Neuron (in vitro differentiated cells): ENCODE measurements around the gene CAMK1.

Source experiments
- H2AFZ ChIP-seq: one replicate; pipeline ENCODE4 v1.6.1; 2013; ENCODE audit warnings: low read depth, mild to moderate bottlenecking, inconsistent platforms, low read length, moderate library complexity
- H3K27me3 ChIP-seq: one replicate; pipeline ENCODE4 v1.6.1; 2013; ENCODE audit warnings: low read length; ENCODE audit not compliant: insufficient read depth
- H3K36me3 ChIP-seq: one replicate; pipeline ENCODE4 v1.6.1; 2013; ENCODE audit warnings: low read length; ENCODE audit not compliant: insufficient read depth
- H3K4me1 ChIP-seq: one replicate; pipeline ENCODE4 v1.6.1; 2013; ENCODE audit warnings: low read length; ENCODE audit not compliant: insufficient read depth
- H3K4me3 ChIP-seq: 2 replicates; pipeline ENCODE4 v1.5.1; 2013; ENCODE audit warnings: mild to moderate bottlenecking, low read length, moderate library complexity
- H3K9me3 ChIP-seq: one replicate; pipeline ENCODE4 v1.6.1; 2013; ENCODE audit warnings: low read length

CAMK1 gene

GRCh38 chr3:9717563-9717962 is 52.2 kb downstream of the CAMK1 start:
- H3K36me3 ChIP-seq: no peaks in the 10 kb centered on the region
- peaks cover 11% of the 10 kb centered on the region for H3K4me1 ChIP-seq
- no peaks in the 10 kb centered on the region for H3K27me3 ChIP-seq
- H3K9me3 ChIP-seq: no peaks in the 10 kb centered on the region
- no peak overlapping the region for H3K4me3 ChIP-seq
- H2AFZ ChIP-seq: no peak overlapping the region

- Histone ChIP-seq H3K4me1 (peaks cover 11% of the 10 kb centered on the region), H2AFZ (no peak overlapping the region), H3K36me3 (no peaks in the 10 kb centered on the region), H3K27me3 (no peaks in the 10 kb centered on the region), H3K9me3 (no peaks in the 10 kb centered on the region), H3K4me3 (no peak overlapping the region)
Observed at GRCh38 chr3:9716801-9717555, 52.8 kb downstream of the CAMK1 start.

GRCh38 chr3:9715764-9716437 is 53.8 kb downstream of the CAMK1 start:
- H3K9me3 ChIP-seq: no peaks in the 10 kb centered on the region
- no peaks in the 10 kb centered on the region for H3K27me3 ChIP-seq
- H3K4me3 ChIP-seq: no peak overlapping the region
- H3K36me3 ChIP-seq: no peaks in the 10 kb centered on the region
- no peak overlapping the region for H2AFZ ChIP-seq
- H3K4me1 ChIP-seq: peaks cover 4% of the 10 kb centered on the region

- H3K27me3 ChIP-seq: no peaks in the 10 kb centered on the region
- no peak overlapping the region for H2AFZ ChIP-seq
- no peaks in the 10 kb centered on the region for H3K36me3 ChIP-seq
- no peaks in the 10 kb centered on the region for H3K4me1 ChIP-seq
- H3K9me3 ChIP-seq: no peaks in the 10 kb centered on the region
- no peak overlapping the region for H3K4me3 ChIP-seq
Observed at GRCh38 chr3:9715136-9715535, 54.6 kb downstream of the CAMK1 start.

GRCh38 chr3:9713142-9713541 is 56.6 kb downstream of the CAMK1 start:
- Histone ChIP-seq H3K4me3 (no peak overlapping the region), H3K4me1 (no peaks in the 10 kb centered on the region), H3K27me3 (no peaks in the 10 kb centered on the region), H3K36me3 (no peaks in the 10 kb centered on the region), H3K9me3 (no peaks in the 10 kb centered on the region), H2AFZ (no peak overlapping the region)

GRCh38 chr3:9712415-9712814 is 57.3 kb downstream of the CAMK1 start:
- H2AFZ ChIP-seq: no peak overlapping the region
- H3K9me3 ChIP-seq: no peaks in the 10 kb centered on the region
- no peak overlapping the region for H3K4me3 ChIP-seq
- H3K36me3 ChIP-seq: no peaks in the 10 kb centered on the region
- no peaks in the 10 kb centered on the region for H3K27me3 ChIP-seq
- no peaks in the 10 kb centered on the region for H3K4me1 ChIP-seq

- no peak overlapping the region for H2AFZ ChIP-seq
- H3K27me3 ChIP-seq: no peaks in the 10 kb centered on the region
- no peaks in the 10 kb centered on the region for H3K36me3 ChIP-seq
- no peak overlapping the region for H3K4me3 ChIP-seq
- H3K9me3 ChIP-seq: no peaks in the 10 kb centered on the region
- H3K4me1 ChIP-seq: no peaks in the 10 kb centered on the region
Observed at GRCh38 chr3:9710174-9710739, 59.5 kb downstream of the CAMK1 start.
